Adrenal gland (tissue), 5 donors: Measurements from ENCODE around the gene IL3RA.

Experiments
- CTCF ChIP-seq, 6 experiments: fragments of 450-650 bp in 4 of 6; fragments of 200-600 bp in 2 of 6; sonication (generic) in 1 of 6; IDR thresholded peaks; 1 replicate in 5 of 6; 2 replicates in 1 of 6; pipeline versions ENCODE4 v1.5.1 to v1.8.0; 2016 to 2021; ENCODE audit warnings: antibody characterized with exemption in 6 of 6, mild to moderate bottlenecking in 2 of 6, moderate library complexity in 1 of 6
- POLR2A ChIP-seq, 2 donors: fragments of 450-650 bp; IDR thresholded peaks; one replicate each; pipeline ENCODE4 v1.6.1; 2017; ENCODE audit warnings: antibody characterized with exemption in 2 of 2, mild to moderate bottlenecking in 2 of 2, moderate library complexity in 1 of 2
- donor health status: DM: no; HTN: no; CAD: no.

DNA sequence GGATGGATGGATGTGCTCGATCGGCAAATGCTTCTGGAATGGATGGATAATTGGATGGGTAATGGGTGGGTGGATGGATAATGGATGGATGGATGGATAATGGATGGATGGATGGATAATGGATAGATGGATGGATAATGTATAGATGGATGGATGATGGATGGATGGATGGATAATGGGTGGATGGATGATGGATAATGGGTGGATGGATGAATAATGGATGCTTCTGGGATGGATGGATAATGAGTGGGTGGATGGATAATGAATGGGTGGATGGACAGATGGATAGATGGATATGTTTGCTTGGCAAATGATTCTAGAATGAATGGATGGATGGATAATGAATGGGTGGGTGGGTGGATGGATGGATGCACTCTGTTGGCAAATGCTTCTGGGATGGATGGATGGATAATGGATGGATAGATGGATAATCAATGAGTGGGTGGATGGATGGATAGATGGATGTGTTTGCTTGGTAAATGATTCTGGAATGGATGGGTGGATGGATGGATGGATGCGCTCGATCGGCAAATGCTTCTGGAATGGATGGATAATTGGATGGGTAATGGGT lies 59.1 kb downstream of the IL3RA start:
- TF ChIP-seq CTCF (IDR thresholded peaks at IDR 0.05), result no peak
- TF ChIP-seq POLR2A (IDR thresholded peaks at IDR 0.05), result no peak
